Uterus (tissue), 4 donors: ENCODE results near the gene TNFRSF25. TPM values are rescaled to one million over a fixed set of nuclear protein-coding genes. Genes with fewer than 3 reads are reported as not detected.

Source experiments
- DNase-seq, 2 donors: peaks; one replicate each; pipeline ENCODE4 v3.0.0-alpha.2; 2019 to 2020
- H3K27ac ChIP-seq, 2 donors: fragments of 200-600 bp; sonication (generic); 1 replicate in 1 of 2; 2 replicates in 1 of 2; pipeline ENCODE4 v1.5.1; 2016 to 2018
- H3K27me3 ChIP-seq, 2 donors: fragments of 200-600 bp; sonication (generic); one replicate each; pipeline ENCODE4 v1.5.1; 2018 to 2019; ENCODE audit warnings: control low read depth in 1 of 2
- H3K36me3 ChIP-seq, 2 donors: fragments of 200-600 bp; sonication (generic); one replicate each; pipeline ENCODE4 v1.5.1; 2019; ENCODE audit warnings: control low read depth in 1 of 2
- H3K4me1 ChIP-seq, 2 donors: fragments of 200-600 bp; sonication (generic); one replicate each; pipeline ENCODE4 v1.5.1; 2018 to 2019; ENCODE audit warnings: control low read depth in 1 of 2
- H3K4me3 ChIP-seq, 2 donors: fragments of 200-600 bp; sonication (generic); 1 replicate in 1 of 2; 2 replicates in 1 of 2; pipeline ENCODE4 v1.5.1; 2018 to 2019; ENCODE audit warnings: mild to moderate bottlenecking in 1 of 2
- H3K9me3 ChIP-seq, 2 donors: fragments of 200-600 bp; sonication (generic); one replicate each; pipeline ENCODE4 v1.5.1; 2019; ENCODE audit warnings: control low read depth in 1 of 2
- POLR2A ChIP-seq, 2 donors: fragments of 450-650 bp; IDR thresholded peaks; one replicate each; pipeline ENCODE4 v1.6.1; 2016; ENCODE audit warnings: antibody characterized with exemption in 2 of 2, mild to moderate bottlenecking in 1 of 2, moderate library complexity in 1 of 2
- intact Hi-C: fragments of 100-400 bp; cut with DNase I; formaldehyde crosslinking; loops from one replicate; pipeline ENCODE4 v1.15.1; 2023; ENCODE audit warnings: low total_unique reads
- total RNA-seq, 4 donors: library from RNA; depleted of rRNA in 3 of 4; stranded (reverse); fragments of >200 nt in 3 of 4; gene quantifications; one replicate each; pipeline versions ENCODE4 v1.1.0 to v1.2.4, GENCODE V29; 2014 to 2023
- TF ChIP-seq, protein P1 (sequence below), 4 experiments: fragments of 200-600 bp in 2 of 4; fragments of 450-650 bp in 2 of 4; sonication (generic) in 2 of 4; IDR thresholded peaks; one replicate each; pipeline ENCODE4 v1.5.1; 2016 to 2019; ENCODE audit warnings: antibody characterized with exemption in 4 of 4, mild to moderate bottlenecking in 2 of 4, moderate library complexity in 1 of 4
- donor health status: DM: yes; HTN: yes; CAD: no.

The TNFRSF25 gene, protein sequence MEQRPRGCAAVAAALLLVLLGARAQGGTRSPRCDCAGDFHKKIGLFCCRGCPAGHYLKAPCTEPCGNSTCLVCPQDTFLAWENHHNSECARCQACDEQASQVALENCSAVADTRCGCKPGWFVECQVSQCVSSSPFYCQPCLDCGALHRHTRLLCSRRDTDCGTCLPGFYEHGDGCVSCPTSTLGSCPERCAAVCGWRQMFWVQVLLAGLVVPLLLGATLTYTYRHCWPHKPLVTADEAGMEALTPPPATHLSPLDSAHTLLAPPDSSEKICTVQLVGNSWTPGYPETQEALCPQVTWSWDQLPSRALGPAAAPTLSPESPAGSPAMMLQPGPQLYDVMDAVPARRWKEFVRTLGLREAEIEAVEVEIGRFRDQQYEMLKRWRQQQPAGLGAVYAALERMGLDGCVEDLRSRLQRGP
- 10 to 100 TPM in 1 of 4 donors, 1 to 10 TPM in 3; 1.0 to 11.1 (median 4.8) TPM for total RNA-seq

DNA sequence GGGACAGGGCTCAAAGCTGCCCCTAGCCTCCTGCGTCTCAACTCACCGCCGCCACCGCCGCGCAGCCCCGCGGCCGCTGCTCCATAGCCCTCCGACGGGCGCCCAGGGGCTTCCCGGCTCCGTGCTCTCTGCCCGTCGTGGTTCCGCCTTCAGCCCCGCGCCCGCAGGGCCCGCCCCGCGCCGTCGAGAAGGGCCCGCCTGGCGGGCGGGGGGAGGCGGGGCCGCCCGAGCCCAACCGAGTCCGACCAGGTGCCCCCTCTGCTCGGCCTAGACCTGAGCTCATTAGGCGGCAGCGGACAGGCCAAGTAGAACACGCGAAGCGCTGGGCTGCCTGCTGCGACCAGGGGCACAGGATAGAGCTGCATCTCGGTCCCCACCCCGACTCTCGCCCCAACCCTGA is at the start of gene TNFRSF25:
TSS of gene TNFRSF25 (minus strand) at position 151 of the 400 bp plus-strand sequence. CDS start at position 85, 66 bp downstream.
- intact Hi-C loops: no loop called here
- Histone ChIP-seq H3K27ac (no peak within 1 kb of the TSS), H3K36me3 (no peaks in the 10 kb centered on the region), H3K27me3 (no peaks in the 10 kb centered on the region), H3K4me3 (no peak within 1 kb of the TSS), H3K4me1 (no peaks in the 10 kb centered on the region), H3K9me3 (no peaks in the 10 kb centered on the region)
- no peak for DNase-seq
- TF ChIP-seq, protein P1, sequence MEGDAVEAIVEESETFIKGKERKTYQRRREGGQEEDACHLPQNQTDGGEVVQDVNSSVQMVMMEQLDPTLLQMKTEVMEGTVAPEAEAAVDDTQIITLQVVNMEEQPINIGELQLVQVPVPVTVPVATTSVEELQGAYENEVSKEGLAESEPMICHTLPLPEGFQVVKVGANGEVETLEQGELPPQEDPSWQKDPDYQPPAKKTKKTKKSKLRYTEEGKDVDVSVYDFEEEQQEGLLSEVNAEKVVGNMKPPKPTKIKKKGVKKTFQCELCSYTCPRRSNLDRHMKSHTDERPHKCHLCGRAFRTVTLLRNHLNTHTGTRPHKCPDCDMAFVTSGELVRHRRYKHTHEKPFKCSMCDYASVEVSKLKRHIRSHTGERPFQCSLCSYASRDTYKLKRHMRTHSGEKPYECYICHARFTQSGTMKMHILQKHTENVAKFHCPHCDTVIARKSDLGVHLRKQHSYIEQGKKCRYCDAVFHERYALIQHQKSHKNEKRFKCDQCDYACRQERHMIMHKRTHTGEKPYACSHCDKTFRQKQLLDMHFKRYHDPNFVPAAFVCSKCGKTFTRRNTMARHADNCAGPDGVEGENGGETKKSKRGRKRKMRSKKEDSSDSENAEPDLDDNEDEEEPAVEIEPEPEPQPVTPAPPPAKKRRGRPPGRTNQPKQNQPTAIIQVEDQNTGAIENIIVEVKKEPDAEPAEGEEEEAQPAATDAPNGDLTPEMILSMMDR (IDR thresholded peaks at IDR 0.05): no peak
- TF ChIP-seq POLR2A (IDR thresholded peaks at IDR 0.05): no peak

DNA sequence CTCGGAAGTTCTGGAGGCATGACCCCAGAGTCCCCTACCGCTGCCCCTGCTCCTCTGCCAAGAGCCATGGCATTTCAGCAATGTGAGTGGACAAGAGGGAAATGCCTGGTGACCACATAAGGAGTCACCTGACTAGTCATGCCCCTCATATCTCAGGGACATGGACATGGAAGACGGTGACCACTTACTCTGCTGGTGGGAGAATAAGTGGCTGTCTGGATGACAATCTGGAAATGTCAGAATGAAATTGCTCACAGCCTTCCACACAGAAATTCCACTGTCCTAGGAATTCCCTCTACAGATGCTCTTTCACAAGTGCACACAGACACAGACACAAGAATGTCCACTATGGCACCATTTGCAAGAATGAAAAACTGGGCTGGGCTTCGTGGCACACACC is 49.8 kb upstream of the TNFRSF25 start:
- no peak overlapping the region for H3K27ac ChIP-seq
- no peak for DNase-seq
- no peaks in the 10 kb centered on the region for H3K9me3 ChIP-seq
- H3K4me3 ChIP-seq: no peak overlapping the region
- TF ChIP-seq POLR2A (IDR thresholded peaks at IDR 0.05): no peak
- TF ChIP-seq, protein P1 (IDR thresholded peaks at IDR 0.05): no peak
- H3K27me3 ChIP-seq: no peaks in the 10 kb centered on the region
- intact Hi-C loops: no loop called here
- H3K36me3 ChIP-seq: no peaks in the 10 kb centered on the region
- no peaks in the 10 kb centered on the region for H3K4me1 ChIP-seq

DNA sequence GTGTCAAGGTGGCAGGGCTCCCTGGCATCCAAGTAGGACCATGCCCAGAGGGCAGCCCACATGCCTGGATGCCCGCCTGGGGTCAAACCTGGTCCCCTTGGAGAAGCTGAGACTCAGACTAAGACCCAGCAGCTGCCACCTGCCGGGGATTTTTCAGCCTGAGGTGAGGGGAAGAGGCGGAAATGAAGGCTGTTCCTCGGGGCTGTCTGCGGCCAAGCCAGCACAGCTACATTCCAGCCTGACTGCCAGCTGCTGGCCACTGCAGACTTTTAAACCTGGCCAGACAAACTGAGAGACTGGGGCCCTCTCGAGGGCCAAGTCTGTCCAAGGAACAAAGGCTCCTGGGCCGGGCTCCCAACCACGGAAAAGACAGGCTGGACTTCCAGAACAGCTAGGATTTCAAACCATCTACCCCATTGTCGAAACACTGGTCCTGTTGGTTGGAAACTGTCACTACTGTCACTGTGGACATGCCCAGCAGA is 47.4 kb upstream of the TNFRSF25 start:
- no peak for DNase-seq
- intact Hi-C loops: no loop called here
- H3K27ac ChIP-seq: no peak overlapping the region

DNA sequence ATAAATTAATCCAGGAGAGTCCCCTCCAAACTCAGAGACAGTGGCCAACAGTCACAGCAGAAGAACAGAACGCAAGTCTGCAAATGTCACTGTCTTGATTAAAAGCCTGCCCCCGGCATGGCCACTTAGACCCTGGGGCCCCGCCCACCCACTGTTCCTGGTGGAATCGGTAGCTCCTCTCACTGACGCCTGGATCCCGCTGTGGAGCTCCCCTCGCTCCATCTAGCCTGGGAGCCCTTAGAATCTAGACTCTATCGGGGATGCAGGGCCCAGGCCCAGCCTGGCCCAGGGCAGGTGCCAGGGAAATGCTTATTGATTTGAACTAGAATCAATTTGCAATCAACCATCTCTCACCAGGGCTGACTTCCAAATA is 46.9 kb upstream of the TNFRSF25 start:
- no peaks in the 10 kb centered on the region for H3K27me3 ChIP-seq
- H3K9me3 ChIP-seq: no peaks in the 10 kb centered on the region
- intact Hi-C loops: no loop called here
- no peaks in the 10 kb centered on the region for H3K36me3 ChIP-seq
- DNase-seq: no peak
- H3K27ac ChIP-seq: no peak overlapping the region
- H3K4me1 ChIP-seq: no peaks in the 10 kb centered on the region
- H3K4me3 ChIP-seq: no peak overlapping the region
- TF ChIP-seq POLR2A (IDR thresholded peaks at IDR 0.05): no peak
- TF ChIP-seq, protein P1 (IDR thresholded peaks at IDR 0.05): no peak

More for the DNA sequence above, 47.4 kb upstream of the TNFRSF25 start:
- Histone ChIP-seq H3K9me3 (no peaks in the 10 kb centered on the region), H3K27me3 (no peaks in the 10 kb centered on the region), H3K4me3 (no peak overlapping the region), H3K36me3 (no peaks in the 10 kb centered on the region), H3K4me1 (no peaks in the 10 kb centered on the region)
- TF ChIP-seq, protein P1 (IDR thresholded peaks at IDR 0.05): no peak
- no peak for TF ChIP-seq POLR2A (IDR thresholded peaks at IDR 0.05)

DNA sequence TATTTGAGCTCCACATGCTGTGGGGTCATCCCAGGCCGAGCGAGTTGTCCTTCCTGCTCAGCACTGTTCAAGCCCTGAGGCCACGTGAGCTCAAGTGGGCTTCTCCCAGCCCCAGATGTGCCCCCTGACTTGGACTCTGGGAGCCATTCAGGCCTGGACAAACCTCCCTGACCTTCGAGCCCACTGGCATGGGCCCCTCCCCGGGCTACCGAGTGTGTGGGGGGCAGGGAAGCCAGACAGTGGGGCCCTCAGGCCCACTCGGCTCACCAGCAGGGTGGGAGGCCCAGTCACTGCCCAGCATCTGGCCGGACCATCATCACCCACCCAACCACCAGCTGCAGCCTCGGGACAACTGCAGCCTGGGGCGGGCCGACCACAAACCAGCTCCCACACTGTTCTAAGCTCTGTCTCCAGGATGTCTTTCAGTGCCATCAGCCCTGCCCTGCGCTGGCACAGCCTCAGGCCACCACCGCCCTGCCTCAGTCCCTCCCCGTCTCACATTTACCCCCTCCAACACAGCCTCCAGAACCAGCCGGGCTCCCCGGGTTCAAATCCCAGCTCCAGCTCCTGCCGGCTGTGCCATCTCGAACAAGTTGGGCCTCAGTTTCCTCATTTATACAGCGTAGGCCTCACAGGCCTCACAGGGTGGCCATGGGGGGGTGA is 46.4 kb upstream of the TNFRSF25 start:
- TF ChIP-seq, protein P1 (IDR thresholded peaks at IDR 0.05): no peak
- TF ChIP-seq POLR2A (IDR thresholded peaks at IDR 0.05): no peak
- Histone ChIP-seq H3K36me3 (no peaks in the 10 kb centered on the region), H3K4me1 (no peaks in the 10 kb centered on the region), H3K9me3 (no peaks in the 10 kb centered on the region), H3K27ac (no peak overlapping the region), H3K4me3 (no peak overlapping the region), H3K27me3 (no peaks in the 10 kb centered on the region)
- DNase-seq: no peak
- intact Hi-C loops: no loop called here
